ENCODE measurements around the gene CLTC.

GRCh38 chr17:59683283-59683682 is 63.6 kb downstream of the CLTC start:
- TF ChIP-seq CTCF (IDR thresholded peaks at IDR 0.05) (no peak), EZH2 (IDR thresholded peaks at IDR 0.05; ENCODE audit: borderline replicate concordance, insufficient read depth, low read depth, low read length, poor library complexity, severe bottlenecking) (no peak)
